Immature natural killer cell (primary cell): Measurements from ENCODE around the gene GALNT10. TPM values are rescaled to one million over a fixed set of nuclear protein-coding genes. Genes with fewer than 3 reads are reported as not detected.

ENCODE experiments used
- DNase-seq, 3 donors: peaks; one replicate each; pipeline ENCODE4 v3.0.0; 2022; ENCODE audit warnings: mixed read lengths in 1 of 3
- H3K27ac Mint-ChIP-seq, 6 donors: one replicate each; pipeline ENCODE4 v1.8.0; 2020; ENCODE audit warnings: mixed read lengths in 6 of 6, mild to moderate bottlenecking in 5 of 6, inconsistent platforms in 4 of 6, moderate library complexity in 3 of 6
- H3K27me3 Mint-ChIP-seq, 3 donors: one replicate each; pipeline ENCODE4 v1.8.0; 2020 to 2021; ENCODE audit warnings: low read depth in 3 of 3, mild to moderate bottlenecking in 3 of 3, mixed read lengths in 3 of 3, moderate library complexity in 3 of 3, inconsistent platforms in 1 of 3
- H3K36me3 Mint-ChIP-seq, 3 donors: one replicate each; pipeline ENCODE4 v1.8.0; 2020; ENCODE audit warnings: mixed read lengths in 3 of 3, inconsistent platforms in 2 of 3, mild to moderate bottlenecking in 2 of 3
- H3K4me1 Mint-ChIP-seq, 2 donors: one replicate each; pipeline ENCODE4 v1.8.0; 2020; ENCODE audit warnings: inconsistent platforms in 2 of 2, mild to moderate bottlenecking in 2 of 2, mixed read lengths in 2 of 2, moderate library complexity in 1 of 2
- H3K4me3 Mint-ChIP-seq, 5 donors: one replicate each; pipeline ENCODE4 v1.8.0; 2020; ENCODE audit warnings: mild to moderate bottlenecking in 5 of 5, mixed read lengths in 5 of 5, inconsistent platforms in 3 of 5, moderate library complexity in 3 of 5
- H3K9me3 Mint-ChIP-seq, 6 donors: one replicate each; pipeline ENCODE4 v1.8.0; 2020; ENCODE audit warnings: mild to moderate bottlenecking in 6 of 6, mixed read lengths in 6 of 6, inconsistent platforms in 4 of 6, moderate library complexity in 3 of 6
- polyA plus RNA-seq, 3 donors: library from polyadenylated mRNA; unstranded; fragments of 300-500 nt; fragmentation: Illumina TruSeq; gene quantifications; one replicate each; pipeline ENCODE4 v1.2.3, GENCODE V29; 2021

Gene GALNT10
- polyA plus RNA-seq, 3 donors from 2014 or later = 10.4 to 42.8 (median 24.7) TPM

DNA sequence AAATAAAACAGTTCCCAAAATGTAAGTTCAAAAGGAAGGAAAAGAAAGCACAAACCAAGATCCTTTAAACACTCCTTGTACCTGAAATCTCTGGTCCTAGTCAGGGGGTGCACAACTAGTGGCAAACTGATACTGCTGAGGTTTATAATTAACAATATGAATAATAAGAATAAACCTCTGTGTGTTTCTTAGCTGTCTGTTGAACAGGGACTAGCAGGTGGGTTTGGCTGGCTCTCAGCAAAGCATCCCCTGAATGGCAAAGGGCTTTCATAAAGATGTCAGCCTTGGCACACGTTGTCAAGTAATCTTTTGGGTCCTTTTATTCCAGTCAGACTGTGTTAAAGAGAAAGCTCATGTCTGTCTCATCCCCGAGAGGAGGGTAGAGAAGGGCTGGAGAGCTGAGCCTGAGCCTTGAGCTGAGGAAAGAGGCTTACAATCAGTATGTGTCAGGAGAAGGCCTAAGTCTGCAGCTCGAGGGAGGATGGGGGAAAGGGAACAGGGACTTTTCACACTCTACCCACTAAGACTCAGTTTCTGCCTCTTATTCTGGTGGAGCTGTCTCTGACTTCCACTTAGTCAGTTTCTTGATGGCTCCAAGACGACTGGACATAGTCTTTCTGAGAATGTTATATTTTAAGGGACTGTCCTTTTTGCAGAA lies 123.0 kb downstream of the GALNT10 start:
- Mint-ChIP-seq H3K27ac (peak overlapping the region in 2 of 6 donors; percentile 17 to 71), H3K36me3 (peaks cover 4 to 12% (median 11%) of the 10 kb centered on the region in 3 donors), H3K9me3 (no peaks in the 10 kb centered on the region), H3K27me3 (peaks cover 0 to 5% (median 2%) of the 10 kb centered on the region in 3 donors), H3K4me3 (no peak overlapping the region), H3K4me1 (peaks cover 48 to 70% of the 10 kb centered on the region in 2 donors)
- no peak for DNase-seq

DNA sequence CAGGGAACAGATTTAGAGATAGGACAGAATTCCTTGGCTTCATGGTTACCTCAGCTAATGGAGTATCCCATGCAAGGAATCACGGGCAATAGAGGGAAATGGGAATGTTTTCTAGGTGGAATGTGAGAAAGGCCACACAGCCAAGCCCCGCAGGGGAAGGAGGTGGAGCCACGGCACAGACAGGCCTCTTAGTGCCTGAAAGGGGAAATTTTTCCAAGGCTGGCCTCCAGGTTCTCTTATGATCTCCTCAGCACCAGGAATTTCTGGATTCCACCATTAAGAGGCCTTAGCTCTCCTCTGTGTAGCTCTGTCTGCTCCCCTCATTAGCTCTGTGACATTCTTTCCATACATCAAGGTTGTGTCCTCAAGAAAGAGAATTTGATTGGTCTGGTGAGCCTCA lies 124.7 kb downstream of the GALNT10 start:
- Mint-ChIP-seq H3K27me3 (no peaks in the 10 kb centered on the region), H3K36me3 (peaks cover 4 to 12% (median 11%) of the 10 kb centered on the region in 3 donors), H3K27ac (no peak overlapping the region), H3K4me3 (no peak overlapping the region), H3K4me1 (peaks cover 38 to 67% of the 10 kb centered on the region in 2 donors), H3K9me3 (no peaks in the 10 kb centered on the region)
- no peak for DNase-seq

DNA sequence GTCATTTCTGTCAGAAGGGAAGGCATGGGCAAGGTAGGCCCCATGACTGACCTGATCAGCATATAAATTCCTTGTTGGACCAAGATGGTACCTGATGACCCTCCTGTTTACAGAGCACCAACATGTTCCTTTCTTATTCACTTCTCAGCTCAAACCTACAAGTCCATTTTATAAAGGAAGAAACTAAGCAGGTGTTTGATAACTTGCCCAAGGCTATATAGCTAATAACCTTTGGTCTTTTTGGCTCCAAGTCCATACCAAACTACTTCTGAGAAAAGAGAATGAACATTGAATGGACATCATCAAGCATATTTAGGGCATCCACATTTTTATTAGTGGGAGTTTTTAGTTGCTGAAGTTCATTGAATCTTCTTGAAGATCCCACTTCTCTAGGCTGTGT lies 125.2 kb downstream of the GALNT10 start:
- Mint-ChIP-seq H3K27ac (no peak overlapping the region), H3K4me3 (no peak overlapping the region), H3K27me3 (no peaks in the 10 kb centered on the region), H3K9me3 (no peaks in the 10 kb centered on the region), H3K36me3 (peaks cover 6 to 12% (median 11%) of the 10 kb centered on the region in 3 donors), H3K4me1 (peaks cover 40 to 67% of the 10 kb centered on the region in 2 donors)
- DNase-seq = no peak

DNA sequence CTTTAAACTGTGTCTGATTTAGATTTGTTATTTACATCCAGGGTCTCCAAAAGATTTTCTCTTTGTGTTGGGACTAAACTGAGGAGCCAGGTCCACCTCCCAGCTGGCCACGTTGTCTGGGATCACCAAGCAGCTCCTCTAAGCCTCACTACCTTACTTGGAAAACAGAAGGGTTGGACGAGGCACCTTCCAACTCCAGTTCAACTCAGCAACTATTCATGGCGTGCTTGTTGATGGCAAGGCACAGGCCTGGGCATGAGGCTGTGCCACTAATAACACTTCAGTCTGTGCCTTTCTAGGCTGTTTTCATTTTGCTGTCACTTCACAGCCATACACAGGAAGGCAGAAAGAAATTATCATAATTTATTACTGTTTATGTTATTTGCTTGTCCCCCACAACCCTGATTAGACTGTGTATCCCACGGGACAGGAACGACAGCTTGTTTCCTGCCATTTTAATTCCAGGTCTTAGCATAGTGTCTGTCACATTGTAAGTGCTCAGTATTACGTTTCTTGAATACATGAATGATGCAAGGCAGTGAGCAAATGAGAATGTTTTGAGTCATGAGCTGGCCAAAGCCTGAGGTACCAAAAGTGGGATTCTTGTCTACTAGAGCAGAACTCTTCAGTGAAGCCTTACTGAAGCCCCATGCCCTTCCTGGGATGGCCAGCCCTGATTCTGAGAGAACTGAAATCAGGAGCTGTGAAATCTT lies 125.8 kb downstream of the GALNT10 start:
- Mint-ChIP-seq H3K4me3 (no peak overlapping the region), H3K27ac (no peak overlapping the region), H3K36me3 (peaks cover 6 to 12% (median 11%) of the 10 kb centered on the region in 3 donors), H3K9me3 (no peaks in the 10 kb centered on the region), H3K27me3 (no peaks in the 10 kb centered on the region), H3K4me1 (peaks cover 34 to 66% of the 10 kb centered on the region in 2 donors)
- DNase-seq = no peak

DNA sequence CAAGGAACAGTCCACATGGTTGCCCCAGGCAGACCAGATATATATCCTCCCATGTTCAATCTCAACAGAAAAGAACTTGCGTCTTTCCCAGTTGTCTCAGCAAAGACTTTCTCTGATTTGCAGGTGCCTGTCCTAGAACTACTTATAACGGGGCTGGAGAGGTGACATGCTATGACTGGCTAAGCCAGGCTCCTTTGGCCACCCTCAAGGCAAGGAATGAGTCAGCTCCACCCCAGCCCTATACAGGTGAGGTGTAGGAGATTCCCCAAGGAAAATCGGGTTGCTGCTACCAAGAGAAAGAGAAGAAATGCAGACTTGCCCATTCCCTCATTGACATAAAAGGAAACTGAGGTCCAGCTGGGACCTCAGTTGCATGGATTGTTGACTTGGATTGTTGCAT lies 127.4 kb downstream of the GALNT10 start:
- Mint-ChIP-seq H3K9me3 (no peaks in the 10 kb centered on the region), H3K4me3 (no peak overlapping the region), H3K4me1 (peaks cover 20 to 59% of the 10 kb centered on the region in 2 donors), H3K27ac (peak overlapping the region in 1 of 6 donors; percentile 3), H3K36me3 (peaks cover 11 to 16% (median 12%) of the 10 kb centered on the region in 3 donors), H3K27me3 (no peaks in the 10 kb centered on the region)
- DNase-seq = no peak

DNA sequence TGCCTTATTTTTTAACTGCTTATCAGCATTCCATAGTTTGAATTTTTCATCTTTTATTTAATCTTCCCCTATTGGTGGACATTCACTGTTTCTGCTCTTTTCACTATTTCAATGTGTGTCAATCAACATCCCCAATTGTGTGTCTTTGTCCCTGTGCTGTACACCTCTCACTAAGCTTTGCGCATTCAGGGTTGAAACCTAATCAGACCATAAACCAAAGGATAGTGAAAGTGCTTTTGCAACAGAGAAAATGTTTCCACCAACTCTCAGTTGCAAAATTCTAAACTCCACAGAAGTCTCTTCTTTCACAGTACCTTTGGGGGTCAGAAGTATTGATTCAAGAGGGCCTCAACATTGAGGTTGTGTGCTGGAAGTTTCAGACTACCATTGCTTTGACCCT lies 128.2 kb downstream of the GALNT10 start:
- DNase-seq = no peak
- H3K27me3 Mint-ChIP-seq = no peaks in the 10 kb centered on the region
- peaks cover 17 to 55% of the 10 kb centered on the region in 2 donors for H3K4me1 Mint-ChIP-seq
- no peaks in the 10 kb centered on the region for H3K9me3 Mint-ChIP-seq
- H3K27ac Mint-ChIP-seq = no peak overlapping the region
- H3K4me3 Mint-ChIP-seq = no peak overlapping the region
- H3K36me3 Mint-ChIP-seq = peaks cover 12 to 16% (median 12%) of the 10 kb centered on the region in 3 donors

DNA sequence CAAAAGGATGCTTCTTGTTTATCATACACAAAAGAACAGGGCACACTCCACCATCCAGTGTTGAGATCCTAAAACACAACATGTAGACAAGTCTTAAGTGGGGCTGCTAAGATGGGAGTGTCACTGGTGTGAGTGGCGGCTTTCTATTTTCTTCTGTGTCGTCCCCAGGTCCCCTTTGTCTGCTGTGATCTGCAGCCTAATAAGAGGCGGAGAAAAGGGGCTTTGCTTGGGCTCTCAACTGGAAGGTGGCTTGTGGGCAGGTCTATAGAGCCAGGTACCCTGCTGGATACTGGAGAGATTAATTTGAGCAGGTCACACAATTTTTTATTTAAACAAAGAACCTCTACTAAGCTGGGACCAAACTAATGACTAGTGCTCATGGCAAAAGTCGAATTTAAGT lies 129.2 kb downstream of the GALNT10 start:
- Mint-ChIP-seq H3K27me3 (peaks cover 0 to 1% (median 0%) of the 10 kb centered on the region in 3 donors), H3K9me3 (no peaks in the 10 kb centered on the region), H3K4me1 (peaks cover 17 to 58% of the 10 kb centered on the region in 2 donors), H3K4me3 (no peak overlapping the region), H3K36me3 (peaks cover 12 to 26% (median 15%) of the 10 kb centered on the region in 3 donors), H3K27ac (peak overlapping the region in 2 of 6 donors; percentile 12 to 54)
- no peak for DNase-seq

DNA sequence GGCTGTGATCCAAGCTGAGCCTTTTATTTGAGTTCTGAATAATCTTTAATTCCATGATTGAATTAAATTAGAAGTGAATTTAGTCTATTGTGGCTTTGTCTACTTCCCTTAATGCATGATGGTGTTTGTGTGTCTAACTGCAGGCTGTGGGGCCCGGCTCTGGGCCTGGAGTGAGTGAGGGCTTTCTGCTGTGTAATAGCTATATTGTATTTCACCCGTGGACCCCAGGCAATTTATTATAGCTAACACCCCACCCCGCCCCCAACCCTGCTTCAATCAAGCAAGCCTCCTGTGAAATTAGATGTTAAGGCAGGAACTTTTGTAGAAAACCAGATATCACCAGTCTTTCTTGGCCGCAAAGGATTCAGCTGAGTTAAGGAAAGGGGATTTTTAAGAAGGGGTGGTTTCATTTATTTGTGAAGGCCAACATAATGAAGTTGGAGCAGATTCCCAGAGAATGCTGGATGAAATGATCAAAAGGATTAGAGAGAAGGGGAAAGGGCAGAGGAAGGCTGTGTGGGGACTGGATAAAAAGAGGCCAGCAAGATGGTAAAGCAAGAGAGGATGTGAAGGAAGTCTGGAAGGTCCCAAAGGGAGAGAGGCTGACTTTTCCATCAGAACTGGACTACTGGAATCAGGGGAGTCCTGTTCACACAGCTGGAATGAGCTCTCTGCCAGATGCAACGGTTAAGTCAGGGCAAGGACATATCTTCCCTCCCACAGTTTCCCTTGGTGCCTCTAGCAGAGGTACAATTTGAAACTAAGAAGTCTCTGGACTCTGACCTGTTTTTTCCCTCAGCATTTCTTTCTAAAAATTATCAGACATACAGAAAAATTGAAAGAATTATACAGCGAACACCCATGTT lies 129.9 kb downstream of the GALNT10 start:
- no peaks in the 10 kb centered on the region for H3K9me3 Mint-ChIP-seq
- peaks cover 0 to 1% (median 0%) of the 10 kb centered on the region in 3 donors for H3K27me3 Mint-ChIP-seq
- H3K36me3 Mint-ChIP-seq = peaks cover 7 to 26% (median 13%) of the 10 kb centered on the region in 3 donors
- peaks cover 17 to 59% of the 10 kb centered on the region in 2 donors for H3K4me1 Mint-ChIP-seq
- H3K27ac Mint-ChIP-seq = peak overlapping the region in 3 of 6 donors; percentile 26 to 55 (median 48)
- no peak overlapping the region for H3K4me3 Mint-ChIP-seq
- no peak for DNase-seq

DNA sequence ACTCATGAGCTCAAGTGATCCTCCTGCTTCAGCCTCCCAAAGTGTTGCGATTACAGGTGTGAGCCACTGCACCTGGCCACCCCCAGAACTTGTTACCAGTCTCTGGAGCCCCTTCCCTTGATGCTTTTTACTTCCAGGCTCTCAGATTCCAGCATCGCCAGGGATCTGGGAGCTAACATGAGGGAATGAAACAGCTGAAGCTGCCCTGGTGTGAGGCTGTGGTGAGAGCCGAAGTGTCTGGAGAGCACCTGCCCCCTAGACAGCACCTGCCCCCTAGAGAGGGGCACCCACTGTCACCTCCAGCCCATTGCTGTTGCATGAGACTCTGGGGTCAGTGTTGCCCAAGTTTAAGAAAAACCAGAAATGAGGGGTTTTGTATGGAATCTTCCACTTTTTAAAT lies 131.0 kb downstream of the GALNT10 start:
- peaks cover 0 to 3% (median 0%) of the 10 kb centered on the region in 3 donors for H3K27me3 Mint-ChIP-seq

DNA sequence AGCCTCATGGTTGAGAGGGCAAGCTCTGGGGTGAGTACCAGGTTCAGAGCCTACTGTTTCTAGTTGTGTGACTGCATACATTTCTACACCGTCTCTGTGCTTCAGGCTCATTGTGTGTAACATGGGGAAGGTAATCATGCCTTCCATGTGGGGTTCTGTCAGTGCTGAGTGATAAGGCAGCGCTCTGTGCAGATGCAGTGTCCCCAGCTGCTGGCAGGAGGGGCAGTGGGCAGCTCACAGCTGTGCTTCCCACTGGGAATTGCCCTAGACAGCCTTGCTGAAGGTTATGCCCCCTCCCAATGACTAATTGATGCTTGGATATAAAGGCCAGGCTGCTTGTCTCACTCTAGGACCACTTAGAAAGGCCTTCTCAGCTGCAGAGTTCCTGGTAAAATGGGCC lies 133.5 kb downstream of the GALNT10 start:
- DNase-seq = no peak
- H3K9me3 Mint-ChIP-seq = no peaks in the 10 kb centered on the region
- peaks cover 0 to 20% (median 11%) of the 10 kb centered on the region in 3 donors for H3K36me3 Mint-ChIP-seq
- H3K4me3 Mint-ChIP-seq = no peak overlapping the region
- peaks cover 6 to 41% of the 10 kb centered on the region in 2 donors for H3K4me1 Mint-ChIP-seq
- peak overlapping the region in 1 of 6 donors; percentile 5 for H3K27ac Mint-ChIP-seq
- H3K27me3 Mint-ChIP-seq = peaks cover 0 to 3% (median 0%) of the 10 kb centered on the region in 3 donors

More for the DNA sequence above, 131.0 kb downstream of the GALNT10 start:
- DNase-seq = no peak
- Mint-ChIP-seq H3K4me3 (no peak overlapping the region), H3K9me3 (no peaks in the 10 kb centered on the region), H3K36me3 (peaks cover 6 to 27% (median 11%) of the 10 kb centered on the region in 3 donors), H3K4me1 (peaks cover 17 to 59% of the 10 kb centered on the region in 2 donors), H3K27ac (no peak overlapping the region)

DNA sequence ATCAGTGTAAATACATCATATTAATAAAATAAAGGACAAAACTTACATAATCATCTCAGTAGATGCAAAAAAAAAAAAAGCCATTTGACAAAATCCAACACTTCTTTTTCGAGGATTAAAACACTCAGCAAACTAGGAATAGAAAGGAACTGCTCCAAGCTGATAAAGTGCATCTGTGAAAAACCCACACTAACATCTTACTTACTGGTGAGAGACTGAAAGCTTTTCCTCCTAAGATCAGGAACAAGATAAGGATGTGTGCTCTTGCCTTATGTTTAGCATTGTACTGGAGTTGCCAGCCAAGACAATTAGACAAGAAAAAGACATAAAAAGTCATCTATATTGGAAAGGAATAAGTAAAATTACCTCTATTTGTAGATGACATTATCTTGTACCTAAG lies 135.0 kb downstream of the GALNT10 start:
- no peak overlapping the region for H3K27ac Mint-ChIP-seq
- peaks cover under 1 to 29% of the 10 kb centered on the region in 2 donors for H3K4me1 Mint-ChIP-seq
- peaks cover 4 to 21% (median 14%) of the 10 kb centered on the region in 3 donors for H3K36me3 Mint-ChIP-seq
- H3K9me3 Mint-ChIP-seq = no peaks in the 10 kb centered on the region
- no peak overlapping the region for H3K4me3 Mint-ChIP-seq
- peaks cover 0 to 3% (median 0%) of the 10 kb centered on the region in 3 donors for H3K27me3 Mint-ChIP-seq
- no peak for DNase-seq

DNA sequence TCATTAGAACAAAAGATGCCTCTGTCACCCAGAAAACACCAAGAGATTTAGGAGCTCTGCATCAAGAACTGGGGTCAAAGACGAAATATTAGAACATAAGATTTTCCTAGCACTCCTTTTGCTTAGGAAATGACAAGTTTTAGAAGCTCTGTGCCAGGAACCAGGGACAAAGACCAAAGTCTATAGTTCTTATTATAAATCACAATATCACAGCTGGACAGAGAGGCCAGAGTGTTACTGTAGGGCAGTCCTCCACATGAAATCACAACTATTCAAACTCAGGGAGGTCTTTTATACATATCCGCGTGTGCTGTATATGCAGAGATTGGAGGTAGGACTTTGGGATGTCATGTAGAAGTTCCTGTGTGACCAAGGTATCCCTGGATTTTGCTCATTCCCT lies 138.5 kb downstream of the GALNT10 start:
- no peaks in the 10 kb centered on the region for H3K9me3 Mint-ChIP-seq
- no peak for DNase-seq
- H3K27ac Mint-ChIP-seq = no peak overlapping the region
- H3K4me3 Mint-ChIP-seq = no peak overlapping the region
- H3K27me3 Mint-ChIP-seq = peaks cover 0 to 4% (median 0%) of the 10 kb centered on the region in 3 donors
- peaks cover 2 to 16% of the 10 kb centered on the region in 2 donors for H3K4me1 Mint-ChIP-seq
- H3K36me3 Mint-ChIP-seq = peaks cover 13 to 40% (median 24%) of the 10 kb centered on the region in 3 donors

DNA sequence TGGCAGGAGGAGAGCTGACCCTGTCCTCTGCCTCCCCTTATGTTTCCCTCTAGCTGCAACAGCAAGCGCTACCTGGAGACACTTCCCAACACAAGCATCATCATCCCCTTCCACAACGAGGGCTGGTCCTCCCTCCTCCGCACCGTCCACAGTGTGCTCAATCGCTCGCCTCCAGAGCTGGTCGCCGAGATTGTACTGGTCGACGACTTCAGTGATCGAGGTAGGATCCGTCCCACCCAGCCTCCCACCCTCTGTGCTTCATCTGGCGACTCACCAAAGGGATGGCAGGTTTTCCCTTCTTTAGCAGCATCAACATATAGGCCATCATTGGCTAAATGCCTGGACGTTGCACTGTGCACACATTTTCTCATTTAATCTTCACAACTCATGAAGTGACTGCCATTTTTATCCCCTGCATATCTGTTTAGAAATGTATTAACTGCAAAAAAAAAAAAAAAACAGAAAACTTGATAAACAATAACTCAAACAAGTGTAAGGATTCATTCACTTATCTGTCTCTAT lies 139.0 kb downstream of the GALNT10 start:
- H3K27ac Mint-ChIP-seq = no peak overlapping the region

More for the DNA sequence above, 139.0 kb downstream of the GALNT10 start:
- H3K9me3 Mint-ChIP-seq = no peaks in the 10 kb centered on the region
- H3K27me3 Mint-ChIP-seq = peaks cover 0 to 4% (median 0%) of the 10 kb centered on the region in 3 donors
- no peak overlapping the region for H3K4me3 Mint-ChIP-seq
- H3K36me3 Mint-ChIP-seq = peaks cover 18 to 38% (median 24%) of the 10 kb centered on the region in 3 donors
- DNase-seq = no peak
- peaks cover 2 to 11% of the 10 kb centered on the region in 2 donors for H3K4me1 Mint-ChIP-seq
